A549 (cell line): ENCODE measurements around the gene MAN2B2. TPM values are rescaled to one million over a fixed set of nuclear protein-coding genes. Genes with fewer than 3 reads are reported as not detected.

Source experiments
- ATAC-seq, 2 experiments: fragments of 200-7000 bp in 1 of 2; fragments of >200 bp in 1 of 2; cut with Nextera tagmentation in 1 of 2; cut with Tn5 transposase in 1 of 2; 3 replicates each; pipeline versions ENCODE4 v1.8.0 to v1.9.1; 2018 to 2020; ENCODE audit warnings: mild to moderate bottlenecking in 1 of 2, moderate library complexity in 1 of 2
- CTCF ChIA-PET: fragments of 300-600 bp; sonication (Branson Sonifier 250); formaldehyde crosslinking; extraction: SDS; loops from one replicate; lab custom pipeline; 2021; ENCODE audit warnings: antibody characterized with exemption, inconsistent platforms; lab: Yijun Ruan, JAX
- POLR2A ChIA-PET: fragments of 350-600 bp; formaldehyde crosslinking; extraction: SDS; loops from one replicate; lab custom pipeline; 2021; ENCODE audit warnings: antibody characterized with exemption, inconsistent platforms; lab: Yijun Ruan, JAX
- DNase-seq, 2 experiments: peaks; one replicate each; pipeline versions ENCODE4 v3.0.0 to v3.0.0-alpha.2; 2011 to 2016; ENCODE audit warnings: low read depth in 1 of 2, low spot score in 1 of 2
- FAIRE-seq: peaks from 2 replicates; lab custom pipeline; 2011; peaks lifted over from hg19 to GRCh38; lab: Jason Lieb, UNC
- H3K27ac ChIP-seq, 2 experiments: fragments of >200 bp; sonication (Bioruptor Twin); formaldehyde crosslinking; 3 replicates each; pipeline ENCODE4 v1.5.1; 2016 to 2017
- H3K4me1 ChIP-seq: fragments of >200 bp; sonication (Bioruptor Twin); formaldehyde crosslinking; 3 replicates; pipeline ENCODE4 v1.6.1; 2016
- H3K4me2 ChIP-seq: fragments of >200 bp; sonication (Bioruptor Twin); formaldehyde crosslinking; 3 replicates; pipeline ENCODE4 v1.6.1; 2016
- H3K4me3 ChIP-seq: fragments of >200 bp; sonication (Bioruptor Twin); formaldehyde crosslinking; 3 replicates; pipeline ENCODE4 v1.5.1; 2016
- H3K9me3 ChIP-seq: fragments of >200 bp; sonication (Bioruptor Twin); formaldehyde crosslinking; 3 replicates; pipeline ENCODE4 v1.6.1; 2016
- CBX2 ChIP-seq: fragments of 200-600 bp; sonication (generic); IDR thresholded peaks from 2 replicates; pipeline ENCODE4 v1.6.1; 2016; ENCODE audit warnings: low read depth, mild to moderate bottlenecking, borderline replicate concordance
- CHD4 ChIP-seq: fragments of 200-600 bp; sonication (generic); IDR thresholded peaks from 2 replicates; pipeline ENCODE4 v1.6.1; 2016; ENCODE audit warnings: antibody characterized with exemption, mild to moderate bottlenecking, borderline replicate concordance
- EHMT2 ChIP-seq: fragments of 200-600 bp; sonication (generic); IDR thresholded peaks from 2 replicates; pipeline ENCODE4 v1.6.1; 2016; ENCODE audit warnings: antibody characterized with exemption, low read depth, mild to moderate bottlenecking, moderate library complexity
- FOSL2 ChIP-seq, 2 experiments: fragments of 450-650 bp in 1 of 2; fragments of >200 bp in 1 of 2; sonication (Bioruptor Twin) in 1 of 2; formaldehyde crosslinking; IDR thresholded peaks; 2 replicates each; pipeline versions ENCODE4 v1.5.0 to v1.6.1; 2016 to 2020; ENCODE audit warnings: mild to moderate bottlenecking in 1 of 2, moderate library complexity in 1 of 2
- HEYL ChIP-seq: fragments of 250-450 bp; sonication (Bioruptor Pico); IDR thresholded peaks from 2 replicates; pipeline ENCODE4 v1.8.0; 2021; ENCODE audit warnings: mild to moderate bottlenecking, moderate library complexity
- HOXB13 ChIP-seq: fragments of 250-450 bp; sonication (Bioruptor Pico); IDR thresholded peaks from 2 replicates; pipeline ENCODE4 v1.5.0; 2020; ENCODE audit warnings: low read depth, mild to moderate bottlenecking, moderate library complexity
- HOXB5 ChIP-seq: fragments of 250-450 bp; sonication (Bioruptor Pico); IDR thresholded peaks from 2 replicates; pipeline ENCODE4 v1.5.0; 2020; ENCODE audit warnings: mild to moderate bottlenecking, moderate library complexity
- JUNB ChIP-seq: fragments of >200 bp; sonication (Bioruptor Twin); formaldehyde crosslinking; IDR thresholded peaks from 2 replicates; pipeline ENCODE4 v1.6.1; 2016
- KDM1A ChIP-seq: fragments of 200-600 bp; sonication (generic); IDR thresholded peaks from 2 replicates; pipeline ENCODE4 v1.6.1; 2016; ENCODE audit warnings: low read depth, mild to moderate bottlenecking
- MAZ ChIP-seq: fragments of 150-350 bp; IDR thresholded peaks from 2 replicates; pipeline ENCODE4 v1.6.1; 2014; ENCODE audit warnings: antibody characterized with exemption, low read depth, low read length, borderline replicate concordance
- MYC ChIP-seq: IDR thresholded peaks from 2 replicates; pipeline ENCODE4 v1.6.1; 2012; ENCODE audit warnings: mild to moderate bottlenecking, inconsistent platforms, low read length, improper control_type of control experiment, borderline replicate concordance
- POLR2AphosphoS2 ChIP-seq: conservative IDR thresholded peaks from 2 replicates; pipeline ENCODE4 v1.6.1; 2012; ENCODE audit warnings: low read length, improper control_type of control experiment, inconsistent platforms
- RCOR1 ChIP-seq: fragments of 150-350 bp; IDR thresholded peaks from 2 replicates; pipeline ENCODE4 v1.6.1; 2014; ENCODE audit warnings: antibody characterized with exemption, low read length, low read depth
- RNF2 ChIP-seq: fragments of 200-600 bp; sonication (generic); IDR thresholded peaks from 2 replicates; pipeline ENCODE4 v1.6.1; 2016; ENCODE audit warnings: low read depth, mild to moderate bottlenecking, antibody characterized with exemption, moderate library complexity, borderline replicate concordance
- SMC3 ChIP-seq: fragments of >200 bp; sonication (Bioruptor Twin); formaldehyde crosslinking; IDR thresholded peaks from 3 replicates; pipeline ENCODE4 v1.6.1; 2018; ENCODE audit warnings: inconsistent platforms
- ZC3H11A ChIP-seq: fragments of 450-650 bp; IDR thresholded peaks from 2 replicates; pipeline ENCODE4 v1.6.1; 2014; ENCODE audit warnings: antibody characterized with exemption, mild to moderate bottlenecking
- ZFP36 ChIP-seq: fragments of 450-650 bp; IDR thresholded peaks from 2 replicates; pipeline ENCODE4 v1.6.1; 2014; ENCODE audit warnings: borderline replicate concordance; ENCODE audit not compliant: partially characterized antibody
- WGBS: methylation state at CpG from one replicate; pipeline ENCODE4 v1.1.6; 2017; ENCODE audit errors: missing lambda C conversion rate; 5-methylcytosine and 5-hydroxymethylcytosine counted together
- polyA plus RNA-seq, 4 experiments: library from polyadenylated mRNA; depleted of rRNA in 3 of 4; stranded (reverse); fragments of >200 nt; fragmentation: RNase III in 1 of 4; extraction: RNeasy Plus Mini Kit Qiagen cat#74134 plus additional on column Dnase treatment in 1 of 4; gene quantifications; 2 replicates in 3 of 4; 3 replicates in 1 of 4; pipeline ENCODE4 v1.2.3, GENCODE V29; 2011 to 2017
- TF ChIP-seq, protein P1 (sequence below): fragments of >200 bp; sonication (Bioruptor Twin); formaldehyde crosslinking; IDR thresholded peaks from 2 replicates; pipeline ENCODE4 v1.6.1; 2016
- TF ChIP-seq, protein P2 (sequence below): fragments of 200-600 bp; sonication (generic); IDR thresholded peaks from 2 replicates; pipeline ENCODE4 v1.6.1; 2016; ENCODE audit warnings: antibody characterized with exemption, mild to moderate bottlenecking, moderate library complexity
- TF ChIP-seq, protein P3 (sequence below): fragments of 450-650 bp; IDR thresholded peaks from 2 replicates; pipeline ENCODE4 v1.6.1; 2014; ENCODE audit warnings: antibody characterized with exemption
- TF ChIP-seq, protein P4 (sequence below): fragments of 150-350 bp; IDR thresholded peaks from 2 replicates; pipeline ENCODE4 v1.6.1; 2014; ENCODE audit warnings: low read depth, mild to moderate bottlenecking, low read length
- TF ChIP-seq, protein P5 (sequence below): fragments of 250-450 bp; sonication (Bioruptor Pico); IDR thresholded peaks from 2 replicates; pipeline ENCODE4 v1.5.0; 2020; ENCODE audit warnings: low read depth, mild to moderate bottlenecking, moderate library complexity

The MAN2B2 gene
- polyA plus RNA-seq, 2 of the 4 experiments (the other 2 are of a cell fraction), result 6.3 to 8.4 TPM

DNA sequence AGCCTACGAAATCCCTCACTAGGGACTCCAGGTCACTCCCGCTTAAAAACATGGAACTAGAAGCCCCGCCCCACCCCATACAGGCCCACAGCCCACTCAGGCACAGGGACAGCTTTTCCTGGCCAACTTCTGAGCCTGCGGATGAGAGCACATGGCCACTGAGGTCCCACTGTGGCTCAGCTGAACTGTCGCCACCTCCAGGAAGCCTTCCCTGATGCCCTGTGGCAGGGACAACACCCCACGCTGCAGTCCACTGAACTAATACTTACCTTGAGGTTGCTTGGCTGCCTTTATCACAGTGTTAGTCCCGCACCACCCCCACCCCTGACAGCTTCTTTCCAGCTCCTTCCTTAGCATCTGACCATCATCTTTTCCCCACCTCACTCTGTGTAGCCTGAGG, 39.3 kb upstream of the MAN2B2 start:
- H3K4me2 ChIP-seq, result no peak overlapping the region
- H3K4me1 ChIP-seq, result no peaks in the 10 kb centered on the region
- WGBS, result 60% methylated on average over 5 of the region's 7 CpGs
- FAIRE-seq, result no peak
- TF ChIP-seq HOXB5 (CRISPR knock-in tag) (no peak), SMC3 (no peak), FOSL2 (IDR thresholded peaks at IDR 0.05) (no peak), FOSL2 (CRISPR knock-in tag; IDR thresholded peaks at IDR 0.05) (no peak), MAZ (no peak), RCOR1 (no peak), CBX2 (no peak), MYC (no peak), POLR2AphosphoS2 (no peak)
- TF ChIP-seq, protein P1, sequence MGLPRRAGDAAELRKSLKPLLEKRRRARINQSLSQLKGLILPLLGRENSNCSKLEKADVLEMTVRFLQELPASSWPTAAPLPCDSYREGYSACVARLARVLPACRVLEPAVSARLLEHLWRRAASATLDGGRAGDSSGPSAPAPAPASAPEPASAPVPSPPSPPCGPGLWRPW, result no peak
- ChIA-PET CTCF (interaction anchor here (2.4 kb wide), 1 partner anchor 11 kb away, joined by 9 read pairs; no protein-coding TSS in a partner anchor), POLR2A (no interaction called here)
- H3K4me3 ChIP-seq, result no peak overlapping the region
- ATAC-seq, result no peak
- no peak for DNase-seq
- no peaks in the 10 kb centered on the region for H3K9me3 ChIP-seq
- H3K27ac ChIP-seq, result no peak overlapping the region

DNA sequence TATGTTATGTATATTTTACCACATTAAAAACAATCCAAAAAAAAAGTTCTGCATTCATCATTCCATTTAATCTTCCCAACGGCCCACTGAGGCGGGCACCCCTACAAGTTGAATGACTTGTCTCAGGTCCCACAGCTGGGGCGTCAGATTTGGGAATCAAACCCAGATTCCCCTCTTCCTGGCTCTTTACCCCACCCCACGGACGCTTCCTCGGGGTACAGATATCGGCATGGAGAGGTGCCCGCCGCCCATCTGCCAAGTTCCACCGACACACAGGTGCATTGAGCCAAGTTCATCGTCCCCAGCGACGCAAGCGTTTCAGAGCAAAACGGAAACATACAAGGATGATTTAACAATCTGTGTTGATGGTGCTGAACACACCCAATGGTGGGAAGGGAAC, 36.9 kb upstream of the MAN2B2 start:
- H3K27ac ChIP-seq, result no peak overlapping the region
- H3K4me2 ChIP-seq, result no peak overlapping the region
- no peak for ATAC-seq
- TF ChIP-seq, protein P2, sequence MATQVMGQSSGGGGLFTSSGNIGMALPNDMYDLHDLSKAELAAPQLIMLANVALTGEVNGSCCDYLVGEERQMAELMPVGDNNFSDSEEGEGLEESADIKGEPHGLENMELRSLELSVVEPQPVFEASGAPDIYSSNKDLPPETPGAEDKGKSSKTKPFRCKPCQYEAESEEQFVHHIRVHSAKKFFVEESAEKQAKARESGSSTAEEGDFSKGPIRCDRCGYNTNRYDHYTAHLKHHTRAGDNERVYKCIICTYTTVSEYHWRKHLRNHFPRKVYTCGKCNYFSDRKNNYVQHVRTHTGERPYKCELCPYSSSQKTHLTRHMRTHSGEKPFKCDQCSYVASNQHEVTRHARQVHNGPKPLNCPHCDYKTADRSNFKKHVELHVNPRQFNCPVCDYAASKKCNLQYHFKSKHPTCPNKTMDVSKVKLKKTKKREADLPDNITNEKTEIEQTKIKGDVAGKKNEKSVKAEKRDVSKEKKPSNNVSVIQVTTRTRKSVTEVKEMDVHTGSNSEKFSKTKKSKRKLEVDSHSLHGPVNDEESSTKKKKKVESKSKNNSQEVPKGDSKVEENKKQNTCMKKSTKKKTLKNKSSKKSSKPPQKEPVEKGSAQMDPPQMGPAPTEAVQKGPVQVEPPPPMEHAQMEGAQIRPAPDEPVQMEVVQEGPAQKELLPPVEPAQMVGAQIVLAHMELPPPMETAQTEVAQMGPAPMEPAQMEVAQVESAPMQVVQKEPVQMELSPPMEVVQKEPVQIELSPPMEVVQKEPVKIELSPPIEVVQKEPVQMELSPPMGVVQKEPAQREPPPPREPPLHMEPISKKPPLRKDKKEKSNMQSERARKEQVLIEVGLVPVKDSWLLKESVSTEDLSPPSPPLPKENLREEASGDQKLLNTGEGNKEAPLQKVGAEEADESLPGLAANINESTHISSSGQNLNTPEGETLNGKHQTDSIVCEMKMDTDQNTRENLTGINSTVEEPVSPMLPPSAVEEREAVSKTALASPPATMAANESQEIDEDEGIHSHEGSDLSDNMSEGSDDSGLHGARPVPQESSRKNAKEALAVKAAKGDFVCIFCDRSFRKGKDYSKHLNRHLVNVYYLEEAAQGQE, result no peak
- TF ChIP-seq, protein P1, result no peak
- no peak for TF ChIP-seq CHD4
- TF ChIP-seq KDM1A, result no peak
- TF ChIP-seq EHMT2, result no peak
- no peak for TF ChIP-seq ZC3H11A
- TF ChIP-seq JUNB, result no peak
- no peak for TF ChIP-seq ZFP36
- no peaks in the 10 kb centered on the region for H3K4me1 ChIP-seq
- WGBS, result 61% methylated on average over 15 of the region's 15 CpGs
- no peak for FAIRE-seq
- POLR2A ChIA-PET, result no interaction called here
- no peak overlapping the region for H3K4me3 ChIP-seq
- H3K9me3 ChIP-seq, result no peaks in the 10 kb centered on the region
- CTCF ChIA-PET, result interaction anchor here (1.2 kb wide), 1 partner anchor 8 kb away, joined by 4 read pairs; no protein-coding TSS in a partner anchor
- DNase-seq, result no peak

DNA sequence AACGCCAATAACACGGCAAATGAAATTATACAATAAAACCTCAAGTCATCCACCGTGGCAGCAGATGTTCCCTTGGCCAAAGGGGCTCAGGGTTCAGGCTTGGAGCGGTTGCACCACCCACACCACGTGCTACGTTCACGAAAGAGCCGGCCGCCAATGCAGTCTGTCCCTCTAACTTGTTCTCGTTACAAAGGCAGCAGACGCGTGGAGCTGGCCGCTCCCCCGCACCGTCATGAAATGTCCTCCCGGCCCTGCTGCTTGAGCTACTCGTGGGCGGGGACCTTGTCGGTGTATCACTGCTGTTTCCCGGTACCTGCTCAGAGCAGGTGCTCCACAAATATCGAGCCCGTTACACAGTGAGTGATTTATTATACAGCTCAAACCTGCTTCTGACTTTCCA, 36.4 kb upstream of the MAN2B2 start:
- 34% methylated on average over 6 of the region's 22 CpGs for WGBS
- DNase-seq (no peak), FAIRE-seq (no peak), ATAC-seq (no peak)
- CTCF ChIA-PET, result interaction anchor here (1.2 to 1.4 kb wide), 2 partner anchors 9 to 12 kb away, joined by 4 read pairs; no protein-coding TSS in a partner anchor
- no peaks in the 10 kb centered on the region for H3K4me1 ChIP-seq
- no peak overlapping the region for H3K27ac ChIP-seq
- POLR2A ChIA-PET, result no interaction called here
- no peak overlapping the region for H3K4me2 ChIP-seq
- no peaks in the 10 kb centered on the region for H3K9me3 ChIP-seq
- H3K4me3 ChIP-seq, result no peak overlapping the region
- TF ChIP-seq FOSL2 (IDR thresholded peaks at IDR 0.05) (no peak), FOSL2 (CRISPR knock-in tag; IDR thresholded peaks at IDR 0.05) (no peak), HOXB13 (CRISPR knock-in tag) (no peak), CBX2 (no peak), RNF2 (no peak), HOXB5 (CRISPR knock-in tag) (no peak), HEYL (CRISPR knock-in tag) (no peak)
- TF ChIP-seq, protein P3, sequence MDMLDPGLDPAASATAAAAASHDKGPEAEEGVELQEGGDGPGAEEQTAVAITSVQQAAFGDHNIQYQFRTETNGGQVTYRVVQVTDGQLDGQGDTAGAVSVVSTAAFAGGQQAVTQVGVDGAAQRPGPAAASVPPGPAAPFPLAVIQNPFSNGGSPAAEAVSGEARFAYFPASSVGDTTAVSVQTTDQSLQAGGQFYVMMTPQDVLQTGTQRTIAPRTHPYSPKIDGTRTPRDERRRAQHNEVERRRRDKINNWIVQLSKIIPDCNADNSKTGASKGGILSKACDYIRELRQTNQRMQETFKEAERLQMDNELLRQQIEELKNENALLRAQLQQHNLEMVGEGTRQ, result no peak
- TF ChIP-seq, protein P4, sequence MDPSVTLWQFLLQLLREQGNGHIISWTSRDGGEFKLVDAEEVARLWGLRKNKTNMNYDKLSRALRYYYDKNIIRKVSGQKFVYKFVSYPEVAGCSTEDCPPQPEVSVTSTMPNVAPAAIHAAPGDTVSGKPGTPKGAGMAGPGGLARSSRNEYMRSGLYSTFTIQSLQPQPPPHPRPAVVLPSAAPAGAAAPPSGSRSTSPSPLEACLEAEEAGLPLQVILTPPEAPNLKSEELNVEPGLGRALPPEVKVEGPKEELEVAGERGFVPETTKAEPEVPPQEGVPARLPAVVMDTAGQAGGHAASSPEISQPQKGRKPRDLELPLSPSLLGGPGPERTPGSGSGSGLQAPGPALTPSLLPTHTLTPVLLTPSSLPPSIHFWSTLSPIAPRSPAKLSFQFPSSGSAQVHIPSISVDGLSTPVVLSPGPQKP, result no peak
- TF ChIP-seq, protein P5, sequence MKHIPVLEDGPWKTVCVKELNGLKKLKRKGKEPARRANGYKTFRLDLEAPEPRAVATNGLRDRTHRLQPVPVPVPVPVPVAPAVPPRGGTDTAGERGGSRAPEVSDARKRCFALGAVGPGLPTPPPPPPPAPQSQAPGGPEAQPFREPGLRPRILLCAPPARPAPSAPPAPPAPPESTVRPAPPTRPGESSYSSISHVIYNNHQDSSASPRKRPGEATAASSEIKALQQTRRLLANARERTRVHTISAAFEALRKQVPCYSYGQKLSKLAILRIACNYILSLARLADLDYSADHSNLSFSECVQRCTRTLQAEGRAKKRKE (CRISPR knock-in tag), result no peak
